K562 (cell line): ENCODE measurements around the gene DSCAM. TPM values are rescaled to one million over a fixed set of nuclear protein-coding genes. Genes with fewer than 3 reads are reported as not detected.

ENCODE experiments used
- ATAC-seq: fragments of 200-7000 bp; cut with Tn5 transposase; 3 replicates; pipeline ENCODE4 v1.9.1; 2020; ENCODE audit warnings: moderate library complexity
- BruUV-seq: library from RNA; stranded (reverse); fragments of 400-500 nt; replicated peaks from 2 replicates; lab custom pipeline; 2021; lab: Mats Ljungman, UMichigan
- CTCF ChIA-PET: fragments of 300-600 bp; formaldehyde crosslinking; extraction: SDS; loops from one replicate; lab custom pipeline; 2021; ENCODE audit warnings: low intra/inter-chr PET ratio; lab: Yijun Ruan, JAX
- POLR2A ChIA-PET: fragments of 300-600, 350-650 bp; sonication (Branson Sonifier 250); formaldehyde crosslinking; extraction: SDS; loops from one replicate; lab custom pipeline; 2021; ENCODE audit warnings: antibody characterized with exemption, inconsistent platforms; lab: Yijun Ruan, JAX
- DNase-seq, 4 experiments: peaks; one replicate each; pipeline versions ENCODE4 v3.0.0 to v3.0.0-alpha.2; 2011 to 2018; ENCODE audit warnings: low spot score in 3 of 4, mixed read lengths in 3 of 4; ENCODE audit errors: extremely low read depth in 1 of 4
- FAIRE-seq: peaks from 2 replicates; lab custom pipeline; 2011; peaks lifted over from hg19 to GRCh38; lab: Jason Lieb, UNC
- H2AFZ ChIP-seq: 2 replicates; pipeline ENCODE4 v1.6.0; 2011; ENCODE audit warnings: low read depth, low read length, control low read depth, inconsistent platforms
- H3K27ac ChIP-seq: fragments of 200-600 bp; 3 replicates; pipeline ENCODE4 v1.8.0; 2011; ENCODE audit warnings: low read depth, mild to moderate bottlenecking, control low read depth, inconsistent platforms, low read length, moderate library complexity, mixed read lengths; ENCODE audit errors: extremely low read depth
- H3K27me3 ChIP-seq, 2 experiments: fragments of 300-600 bp in 1 of 2; 2 replicates in 1 of 2; 3 replicates in 1 of 2; pipeline versions ENCODE4 v1.6.0 to v1.8.0; 2011; ENCODE audit warnings: inconsistent platforms in 2 of 2, low read length in 2 of 2, mild to moderate bottlenecking in 1 of 2, mixed read lengths in 1 of 2, moderate library complexity in 1 of 2; ENCODE audit not compliant: control insufficient read depth in 2 of 2, insufficient read depth in 2 of 2
- H3K36me3 ChIP-seq: fragments of 300-600 bp; 3 replicates; pipeline ENCODE4 v1.8.0; 2011; ENCODE audit warnings: mild to moderate bottlenecking, low read length, inconsistent platforms; ENCODE audit not compliant: control insufficient read depth, insufficient read depth
- H3K4me1 ChIP-seq, 2 experiments: fragments of 200-600 bp in 1 of 2; replicated peaks in 1 of 2; 2 replicates in 1 of 2; 3 replicates in 1 of 2; pipeline versions ENCODE4 v1.5.1 to v1.8.0; 2011; ENCODE audit warnings: inconsistent platforms in 2 of 2, low read length in 2 of 2, mild to moderate bottlenecking in 1 of 2, mixed read lengths in 1 of 2, moderate library complexity in 1 of 2; ENCODE audit not compliant: control insufficient read depth in 2 of 2, insufficient read depth in 2 of 2
- H3K4me2 ChIP-seq: 2 replicates; pipeline ENCODE4 v1.6.1; 2011; ENCODE audit warnings: low read length, control low read depth, inconsistent platforms, mixed read lengths; ENCODE audit not compliant: insufficient read depth
- H3K4me3 ChIP-seq: fragments of 200-600 bp; sonication (generic), shearing (Covaris generic); 2 replicates; pipeline ENCODE4 v1.5.1; 2016; ENCODE audit warnings: control low read depth, inconsistent platforms
- H3K79me2 ChIP-seq: fragments of 200-600 bp; 3 replicates; pipeline ENCODE4 v1.8.0; 2011; ENCODE audit warnings: low read length, inconsistent platforms; ENCODE audit not compliant: control insufficient read depth, insufficient read depth
- H3K9ac ChIP-seq, 2 experiments: 2 replicates each; pipeline versions ENCODE4 v1.6.0 to v1.6.1; 2011; ENCODE audit warnings: low read depth in 2 of 2, low read length in 2 of 2, control low read depth in 1 of 2, inconsistent platforms in 1 of 2, mild to moderate bottlenecking in 1 of 2, mixed read lengths in 1 of 2; ENCODE audit not compliant: insufficient read depth in 1 of 2
- H3K9me1 ChIP-seq: one replicate; pipeline ENCODE4 v1.6.0; 2011; ENCODE audit warnings: inconsistent platforms, mild to moderate bottlenecking, low read length, moderate library complexity; ENCODE audit not compliant: control insufficient read depth, insufficient read depth
- H3K9me3 ChIP-seq: replicated peaks from 2 replicates; pipeline ENCODE4 v1.5.1; 2011; ENCODE audit warnings: low read depth, low read length, inconsistent platforms; ENCODE audit not compliant: control insufficient read depth, insufficient read depth
- H4K20me1 ChIP-seq: replicated peaks from 2 replicates; pipeline ENCODE4 v1.6.1; 2011; ENCODE audit warnings: low read length, inconsistent platforms, mixed read lengths; ENCODE audit not compliant: control insufficient read depth, insufficient read depth
- ARID1B ChIP-seq: fragments of 450-650 bp; IDR thresholded peaks from 2 replicates; pipeline ENCODE4 v1.6.1; 2016; ENCODE audit warnings: antibody characterized with exemption, mild to moderate bottlenecking, inconsistent platforms
- DNMT1 ChIP-seq: fragments of 450-650 bp; IDR thresholded peaks from 2 replicates; pipeline ENCODE4 v1.6.1; 2016; ENCODE audit warnings: antibody characterized with exemption, mild to moderate bottlenecking
- ELF4 ChIP-seq: fragments of 450-650 bp; formaldehyde crosslinking; IDR thresholded peaks from 2 replicates; pipeline ENCODE4 v1.4.0; 2022; ENCODE audit warnings: missing genetic modification characterization
- FIP1L1 ChIP-seq: fragments of 200-400 bp; formaldehyde crosslinking; IDR thresholded peaks from 2 replicates; pipeline ENCODE4 v1.6.1; 2018; ENCODE audit warnings: mild to moderate bottlenecking, low read depth, low read length; ENCODE audit not compliant: poor library complexity, severe bottlenecking
- FOXP1 ChIP-seq: sonication (generic); formaldehyde crosslinking; IDR thresholded peaks from 2 replicates; pipeline ENCODE4 v1.8.0; 2022; ENCODE audit warnings: mild to moderate bottlenecking, missing genetic modification reagents
- HDAC8 ChIP-seq: fragments of 450-650 bp; IDR thresholded peaks from 2 replicates; pipeline ENCODE4 v1.6.1; 2016; ENCODE audit warnings: mild to moderate bottlenecking, missing genetic modification characterization, moderate library complexity, missing compliant biosample characterization
- NEUROD1 ChIP-seq: fragments of 150-350 bp; IDR thresholded peaks from 2 replicates; pipeline ENCODE4 v1.6.1; 2014; ENCODE audit warnings: borderline replicate concordance, low read length, low read depth; ENCODE audit not compliant: partially characterized antibody
- NR2C2 ChIP-seq, 2 experiments: fragments of 200-800 bp in 1 of 2; sonication (Bioruptor generic) in 1 of 2; sonication (generic) in 1 of 2; formaldehyde crosslinking in 1 of 2; IDR thresholded peaks; 2 replicates each; pipeline versions ENCODE4 v1.6.1 to v1.8.0; 2016 to 2022; ENCODE audit warnings: mild to moderate bottlenecking in 1 of 2, missing compliant biosample characterization in 1 of 2, missing genetic modification characterization in 1 of 2, missing genetic modification reagents in 1 of 2
- ZFPM2 ChIP-seq: fragments of 250-450 bp; sonication (Bioruptor Pico); IDR thresholded peaks from 2 replicates; pipeline ENCODE4 v1.5.1; 2022; ENCODE audit warnings: mild to moderate bottlenecking
- ZKSCAN1 ChIP-seq: fragments of 150-350 bp; IDR thresholded peaks from 2 replicates; pipeline ENCODE4 v1.6.1; 2016; ENCODE audit warnings: low read depth, low read length
- ZNF668 ChIP-seq: fragments of 250-450 bp; sonication (Bioruptor Pico); IDR thresholded peaks from 2 replicates; pipeline ENCODE4 v1.8.0; 2022; ENCODE audit warnings: mild to moderate bottlenecking, inconsistent platforms
- ZNF780A ChIP-seq: fragments of 250-450 bp; sonication (Bioruptor Pico); IDR thresholded peaks from 2 replicates; pipeline ENCODE4 v1.5.0; 2021; ENCODE audit warnings: mild to moderate bottlenecking
- WGBS: fragments of 100-300 bp; shearing (Covaris generic); methylation state at CpG from one replicate; pipeline ENCODE4 v1.1.6; 2016; ENCODE audit warnings: low coverage, mixed read lengths; ENCODE audit not compliant: insufficient coverage; ENCODE audit errors: missing lambda C conversion rate; 5-methylcytosine and 5-hydroxymethylcytosine counted together
- in situ Hi-C: fragments of 300-500 bp; cut with MboI; formaldehyde crosslinking; loops from 4 replicates; pipeline ENCODE4 v1.15.0; 2018; ENCODE audit warnings: inconsistent platforms, mixed read lengths
- intact Hi-C: fragments of 100-400 bp; cut with micrococcal nuclease; formaldehyde crosslinking; loops from 2 replicates; pipeline ENCODE4 v1.14.2; 2022
- polyA plus RNA-seq, 8 experiments: library from polyadenylated mRNA; depleted of rRNA in 4 of 8; stranded (reverse) in 5 of 8; unstranded in 3 of 8; fragments of >200 nt; fragmentation: Nextera tagmentation in 2 of 8; fragmentation: Illumina TruSeq in 1 of 8; extraction: Ambion mirVana in 2 of 8; extraction: Trizol in 1 of 8; gene quantifications; 2 replicates each; pipeline versions ENCODE4 v1.2.1 to v1.2.3, GENCODE V29; 2011 to 2014; ENCODE audit warnings: inconsistent platforms in 1 of 8, missing spikeins in 1 of 8
- total RNA-seq, 7 experiments: library from RNA; depleted of rRNA in 6 of 7; stranded (reverse); fragments of >200 nt in 6 of 7; fragmentation: Illumina TruSeq in 2 of 7; extraction: Trizol in 2 of 7; gene quantifications; 2 replicates each; pipeline versions ENCODE4 v1.2.1 to v1.2.3, GENCODE V29; 2011 to 2021; ENCODE audit warnings: low replicate concordance in 1 of 7
- TF ChIP-seq, protein P1 (sequence below): sonication (generic); formaldehyde crosslinking; IDR thresholded peaks from 2 replicates; pipeline ENCODE4 v1.8.1; 2023; ENCODE audit warnings: mild to moderate bottlenecking, missing genetic modification reagents
- TF ChIP-seq, protein P2 (sequence below): fragments of 250-450 bp; sonication (Bioruptor Pico); IDR thresholded peaks from 2 replicates; pipeline ENCODE4 v1.5.0; 2022; ENCODE audit warnings: mild to moderate bottlenecking

Gene DSCAM
- total and polyA plus RNA-seq, 9 of the 15 experiments (the other 6 are each of a cell fraction or from before 2014, with no cell fraction given): not detected

DNA sequence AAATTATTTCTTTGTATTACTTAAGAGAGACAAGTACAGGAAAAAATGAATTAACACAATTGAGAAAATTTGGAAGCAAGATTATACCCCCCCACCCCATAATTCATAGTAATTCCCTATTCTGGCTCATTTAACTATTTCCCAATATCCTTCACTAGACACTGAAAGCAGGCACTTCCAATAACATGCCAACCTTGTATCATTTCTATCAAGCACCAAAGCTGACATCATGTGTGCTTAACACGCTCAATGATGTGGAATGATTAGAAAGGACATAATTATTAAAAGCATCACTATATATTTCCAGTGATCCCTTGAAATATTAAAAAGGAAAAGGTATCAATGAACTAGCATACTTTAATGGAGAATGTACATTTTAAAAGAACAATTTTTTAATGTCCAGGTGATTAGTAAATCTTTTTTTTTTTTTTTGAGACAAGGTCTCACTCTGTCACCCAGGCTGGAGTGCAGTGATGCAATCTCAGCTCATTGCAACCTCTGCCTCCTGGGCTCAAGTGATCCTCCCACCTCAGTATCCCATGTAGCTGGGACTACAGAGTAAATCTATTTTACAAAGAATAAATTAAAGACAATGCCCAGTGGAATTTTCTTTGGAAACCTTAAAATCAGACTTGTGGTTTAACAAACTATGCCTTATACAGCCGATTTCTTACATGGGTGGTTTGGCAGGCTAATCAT, 443.9 kb downstream of the DSCAM start:
- no peak overlapping the region for H3K9ac ChIP-seq
- DNase-seq (no peak), FAIRE-seq (no peak), ATAC-seq (no peak)
- H3K27ac ChIP-seq: no peak overlapping the region
- 2% methylated on average over 2 of the region's 2 CpGs for WGBS
- intact Hi-C loops: no loop called here
- H3K4me2 ChIP-seq: no peak overlapping the region
- no peaks in the 10 kb centered on the region for H3K27me3 ChIP-seq
- no TSS peak for BruUV-seq
- no peaks in the 10 kb centered on the region for H3K9me3 ChIP-seq
- in situ Hi-C loops: no loop called here
- H4K20me1 ChIP-seq: no peaks in the 10 kb centered on the region
- H3K36me3 ChIP-seq: no peaks in the 10 kb centered on the region
- ChIA-PET POLR2A (no interaction called here), CTCF (no interaction called here)
- no peak overlapping the region for H2AFZ ChIP-seq
- H3K4me1 ChIP-seq: no peaks in the 10 kb centered on the region
- no peaks in the 10 kb centered on the region for H3K79me2 ChIP-seq
- TF ChIP-seq, protein P1, sequence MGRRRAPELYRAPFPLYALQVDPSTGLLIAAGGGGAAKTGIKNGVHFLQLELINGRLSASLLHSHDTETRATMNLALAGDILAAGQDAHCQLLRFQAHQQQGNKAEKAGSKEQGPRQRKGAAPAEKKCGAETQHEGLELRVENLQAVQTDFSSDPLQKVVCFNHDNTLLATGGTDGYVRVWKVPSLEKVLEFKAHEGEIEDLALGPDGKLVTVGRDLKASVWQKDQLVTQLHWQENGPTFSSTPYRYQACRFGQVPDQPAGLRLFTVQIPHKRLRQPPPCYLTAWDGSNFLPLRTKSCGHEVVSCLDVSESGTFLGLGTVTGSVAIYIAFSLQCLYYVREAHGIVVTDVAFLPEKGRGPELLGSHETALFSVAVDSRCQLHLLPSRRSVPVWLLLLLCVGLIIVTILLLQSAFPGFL (CRISPR knock-in tag): no peak
- TF ChIP-seq, protein P2, sequence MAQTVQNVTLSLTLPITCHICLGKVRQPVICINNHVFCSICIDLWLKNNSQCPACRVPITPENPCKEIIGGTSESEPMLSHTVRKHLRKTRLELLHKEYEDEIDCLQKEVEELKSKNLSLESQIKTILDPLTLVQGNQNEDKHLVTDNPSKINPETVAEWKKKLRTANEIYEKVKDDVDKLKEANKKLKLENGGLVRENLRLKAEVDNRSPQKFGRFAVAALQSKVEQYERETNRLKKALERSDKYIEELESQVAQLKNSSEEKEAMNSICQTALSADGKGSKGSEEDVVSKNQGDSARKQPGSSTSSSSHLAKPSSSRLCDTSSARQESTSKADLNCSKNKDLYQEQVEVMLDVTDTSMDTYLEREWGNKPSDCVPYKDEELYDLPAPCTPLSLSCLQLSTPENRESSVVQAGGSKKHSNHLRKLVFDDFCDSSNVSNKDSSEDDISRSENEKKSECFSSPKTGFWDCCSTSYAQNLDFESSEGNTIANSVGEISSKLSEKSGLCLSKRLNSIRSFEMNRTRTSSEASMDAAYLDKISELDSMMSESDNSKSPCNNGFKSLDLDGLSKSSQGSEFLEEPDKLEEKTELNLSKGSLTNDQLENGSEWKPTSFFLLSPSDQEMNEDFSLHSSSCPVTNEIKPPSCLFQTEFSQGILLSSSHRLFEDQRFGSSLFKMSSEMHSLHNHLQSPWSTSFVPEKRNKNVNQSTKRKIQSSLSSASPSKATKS: no peak
- TF ChIP-seq FOXP1 (CRISPR knock-in tag) (no peak), ZFPM2 (no peak), ZNF668 (CRISPR knock-in tag) (no peak), FIP1L1 (no peak), NR2C2 (CRISPR knock-in tag; IDR thresholded peaks at IDR 0.05) (no peak), NR2C2 (tag; IDR thresholded peaks at IDR 0.05) (no peak), NEUROD1 (no peak), ZNF780A (CRISPR knock-in tag) (no peak), ELF4 (CRISPR knock-in tag) (no peak), HDAC8 (tag) (no peak), ZKSCAN1 (no peak), DNMT1 (no peak), ARID1B (no peak)
- TF ChIP-seq, all 486 proteins: peak for 0
- Histone ChIP-seq H3K9me1 (no peaks in the 10 kb centered on the region), H3K4me3 (no peak overlapping the region)
